ENCODE data around the gene SPTLC1.

DNA sequence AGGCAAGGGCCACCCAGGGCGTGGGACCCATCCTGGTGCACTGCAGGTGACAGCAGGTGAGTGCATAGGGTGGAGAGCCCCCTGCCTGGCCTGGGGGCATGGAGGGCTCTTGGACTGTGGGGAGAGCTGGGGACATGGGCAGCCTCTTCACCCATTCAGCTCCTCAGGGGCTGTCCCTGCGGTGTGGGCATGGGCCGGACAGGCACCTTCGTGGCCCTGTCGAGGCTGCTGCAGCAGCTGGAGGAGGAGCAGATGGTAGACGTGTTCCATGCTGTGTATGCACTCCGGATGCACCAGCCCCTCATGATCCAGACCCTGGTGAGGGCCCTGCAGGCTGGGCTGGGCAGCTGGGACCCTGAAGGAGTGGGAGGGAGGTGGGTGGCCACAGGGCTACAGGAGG, 20.4 kb upstream of the SPTLC1 start:
- TF ChIP-seq, protein P1, sequence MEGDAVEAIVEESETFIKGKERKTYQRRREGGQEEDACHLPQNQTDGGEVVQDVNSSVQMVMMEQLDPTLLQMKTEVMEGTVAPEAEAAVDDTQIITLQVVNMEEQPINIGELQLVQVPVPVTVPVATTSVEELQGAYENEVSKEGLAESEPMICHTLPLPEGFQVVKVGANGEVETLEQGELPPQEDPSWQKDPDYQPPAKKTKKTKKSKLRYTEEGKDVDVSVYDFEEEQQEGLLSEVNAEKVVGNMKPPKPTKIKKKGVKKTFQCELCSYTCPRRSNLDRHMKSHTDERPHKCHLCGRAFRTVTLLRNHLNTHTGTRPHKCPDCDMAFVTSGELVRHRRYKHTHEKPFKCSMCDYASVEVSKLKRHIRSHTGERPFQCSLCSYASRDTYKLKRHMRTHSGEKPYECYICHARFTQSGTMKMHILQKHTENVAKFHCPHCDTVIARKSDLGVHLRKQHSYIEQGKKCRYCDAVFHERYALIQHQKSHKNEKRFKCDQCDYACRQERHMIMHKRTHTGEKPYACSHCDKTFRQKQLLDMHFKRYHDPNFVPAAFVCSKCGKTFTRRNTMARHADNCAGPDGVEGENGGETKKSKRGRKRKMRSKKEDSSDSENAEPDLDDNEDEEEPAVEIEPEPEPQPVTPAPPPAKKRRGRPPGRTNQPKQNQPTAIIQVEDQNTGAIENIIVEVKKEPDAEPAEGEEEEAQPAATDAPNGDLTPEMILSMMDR (IDR thresholded peaks at IDR 0.05; ENCODE audit: insufficient read depth, low read length): no peak
- TF ChIP-seq POLR2AphosphoS5 (IDR thresholded peaks at IDR 0.05; ENCODE audit: low read depth): no peak

Data from HL-60 (cell line).